Mesendoderm (in vitro differentiated cells): ENCODE measurements around the gene MARS1.

Experiments
- DNase-seq: peaks from one replicate; pipeline ENCODE4 v3.0.0; 2013
- H2AK5ac ChIP-seq: 2 replicates; pipeline ENCODE4 v1.6.1; 2013; ENCODE audit warnings: low read length, inconsistent platforms
- H2BK120ac ChIP-seq: 2 replicates; pipeline ENCODE4 v1.6.1; 2013; ENCODE audit warnings: low read depth, mild to moderate bottlenecking, low read length, moderate library complexity, mixed read lengths
- H2BK15ac ChIP-seq: replicated peaks from 2 replicates; pipeline ENCODE4 v1.6.1; 2013; ENCODE audit warnings: low read depth, mild to moderate bottlenecking, moderate library complexity
- H2BK5ac ChIP-seq: 2 replicates; pipeline ENCODE4 v1.6.1; 2013; ENCODE audit warnings: low read length, inconsistent platforms
- H3K18ac ChIP-seq: 2 replicates; pipeline ENCODE4 v1.6.1; 2013; ENCODE audit warnings: mild to moderate bottlenecking, low read length, mixed read lengths
- H3K23ac ChIP-seq: one replicate; pipeline ENCODE4 v1.6.1; 2013; ENCODE audit warnings: low read length
- H3K27ac ChIP-seq: 2 replicates; pipeline ENCODE4 v1.5.1; 2013; ENCODE audit warnings: low read depth, mild to moderate bottlenecking, inconsistent platforms, low read length, moderate library complexity
- H3K27me3 ChIP-seq: 2 replicates; pipeline ENCODE4 v1.6.1; 2013; ENCODE audit warnings: low read length, control low read depth, mild to moderate bottlenecking, inconsistent platforms; ENCODE audit not compliant: insufficient read depth, poor library complexity
- H3K36me3 ChIP-seq: 2 replicates; pipeline ENCODE4 v1.6.1; 2013; ENCODE audit warnings: low read length, inconsistent platforms; ENCODE audit not compliant: control insufficient read depth, insufficient read depth
- H3K4ac ChIP-seq: one replicate; pipeline ENCODE4 v1.6.1; 2013; ENCODE audit warnings: low read depth, mild to moderate bottlenecking, low read length, moderate library complexity
- H3K4me1 ChIP-seq: 2 replicates; pipeline ENCODE4 v1.6.1; 2013; ENCODE audit warnings: low read depth, low read length, inconsistent platforms; ENCODE audit not compliant: control insufficient read depth
- H3K4me2 ChIP-seq: 2 replicates; pipeline ENCODE4 v1.6.1; 2013; ENCODE audit warnings: low read length
- H3K4me3 ChIP-seq: 2 replicates; pipeline ENCODE4 v1.5.1; 2013; ENCODE audit warnings: mild to moderate bottlenecking, low read length
- H3K56ac ChIP-seq: one replicate; pipeline ENCODE4 v1.6.1; 2013; ENCODE audit warnings: low read length
- H3K79me1 ChIP-seq: 2 replicates; pipeline ENCODE4 v1.6.1; 2013; ENCODE audit warnings: low read length, inconsistent platforms
- H3K79me2 ChIP-seq: 2 replicates; pipeline ENCODE4 v1.6.1; 2013; ENCODE audit warnings: mild to moderate bottlenecking, low read length; ENCODE audit not compliant: control insufficient read depth, insufficient read depth
- H3K9ac ChIP-seq: 2 replicates; pipeline ENCODE4 v1.6.1; 2013; ENCODE audit warnings: low read length, inconsistent platforms
- H4K5ac ChIP-seq: one replicate; pipeline ENCODE4 v1.6.1; 2013; ENCODE audit warnings: low read length
- H4K8ac ChIP-seq: one replicate; pipeline ENCODE4 v1.6.1; 2013; ENCODE audit warnings: low read depth, mild to moderate bottlenecking, control low read depth, low read length, moderate library complexity
- WGBS: extraction: QIAGEN DNeasy Blood & Tissue Kit; methylation state at CpG from one replicate; pipeline ENCODE4 v1.1.7; 2013; ENCODE audit warnings: low lambda C conversion rate, missing lambda C conversion rate; ENCODE audit not compliant: insufficient coverage; ENCODE audit errors: extremely low coverage; 5-methylcytosine and 5-hydroxymethylcytosine counted together

Gene MARS1

GRCh38 chr12:57522011-57522886, 34.4 kb downstream of the MARS1 start, which contains the start of gene MBD6:
TSS of gene MBD6 (plus strand) at chr12:57522824. CDS start at chr12:57524304, 1,480 bp downstream.
- H3K4me3 ChIP-seq = peak within 1 kb of the TSS; percentile 63
- H3K4me2 ChIP-seq = peak within 1 kb of the TSS; percentile 78
- no peak within 1 kb of the TSS for H4K8ac ChIP-seq
- no peak within 1 kb of the TSS for H4K5ac ChIP-seq
- H3K36me3 ChIP-seq = peaks cover 4% of the 10 kb centered on the region
- H3K27ac ChIP-seq = peak within 1 kb of the TSS; percentile 86
- H3K9ac ChIP-seq = peak within 1 kb of the TSS; percentile 76
- peak within 1 kb of the TSS; percentile 76 for H3K23ac ChIP-seq
- peaks cover 6% of the 10 kb centered on the region for H3K79me1 ChIP-seq
- H3K4me1 ChIP-seq = peaks cover 9% of the 10 kb centered on the region
- H3K56ac ChIP-seq = peak within 1 kb of the TSS; percentile 94
- H2BK5ac ChIP-seq = no peak within 1 kb of the TSS
- peak; percentile 94 for DNase-seq
- no peak within 1 kb of the TSS for H2BK120ac ChIP-seq
- WGBS = no CpG with 5 or more reads among the region's 57 CpGs
- no peak within 1 kb of the TSS for H2AK5ac ChIP-seq
- H3K18ac ChIP-seq = peak within 1 kb of the TSS; percentile 56
- H3K27me3 ChIP-seq = no peaks in the 10 kb centered on the region
- H2BK15ac ChIP-seq = no peak within 1 kb of the TSS
- H3K4ac ChIP-seq = peak within 1 kb of the TSS; percentile 38
- peaks cover 5% of the 10 kb centered on the region for H3K79me2 ChIP-seq

- Histone ChIP-seq H3K56ac (peak overlapping the region; percentile 94), H3K18ac (peak overlapping the region; percentile 56), H3K79me1 (peaks cover 5% of the 10 kb centered on the region), H2AK5ac (no peak overlapping the region), H3K4ac (peak overlapping the region; percentile 38), H3K4me3 (peak overlapping the region; percentile 45), H3K23ac (peak overlapping the region; percentile 76), H3K4me2 (peak overlapping the region; percentile 68), H2BK120ac (no peak overlapping the region), H2BK15ac (no peak overlapping the region), H3K9ac (peak overlapping the region; percentile 76), H2BK5ac (no peak overlapping the region), H3K4me1 (peaks cover 9% of the 10 kb centered on the region), H3K36me3 (peaks cover 3% of the 10 kb centered on the region), H3K79me2 (peaks cover 4% of the 10 kb centered on the region), H4K8ac (no peak overlapping the region), H4K5ac (no peak overlapping the region), H3K27ac (peak overlapping the region; percentile 86), H3K27me3 (no peaks in the 10 kb centered on the region)
- no CpG with 5 or more reads among the region's 38 CpGs for WGBS
- peak; percentile 82 for DNase-seq
These were observed 35.2 kb downstream of the MARS1 start for GRCh38 chr12:57522887-57523705.

GRCh38 chr12:57523706-57524614, 36.1 kb downstream of the MARS1 start:
- WGBS = no CpG with 5 or more reads among the region's 14 CpGs
- no peak overlapping the region for H4K8ac ChIP-seq
- H3K79me2 ChIP-seq = no peaks in the 10 kb centered on the region
- H3K4ac ChIP-seq = no peak overlapping the region
- H3K56ac ChIP-seq = peak overlapping the region; percentile 94
- no peaks in the 10 kb centered on the region for H3K36me3 ChIP-seq
- no peak overlapping the region for H4K5ac ChIP-seq
- H2BK15ac ChIP-seq = no peak overlapping the region
- DNase-seq = no peak
- H3K18ac ChIP-seq = no peak overlapping the region
- H3K4me2 ChIP-seq = peak overlapping the region; percentile 68
- H3K23ac ChIP-seq = no peak overlapping the region
- peaks cover 5% of the 10 kb centered on the region for H3K79me1 ChIP-seq
- H2BK120ac ChIP-seq = no peak overlapping the region
- peak overlapping the region; percentile 53 for H3K27ac ChIP-seq
- no peak overlapping the region for H2AK5ac ChIP-seq
- H2BK5ac ChIP-seq = no peak overlapping the region
- peaks cover 7% of the 10 kb centered on the region for H3K4me1 ChIP-seq
- peak overlapping the region; percentile 45 for H3K4me3 ChIP-seq
- H3K9ac ChIP-seq = peak overlapping the region; percentile 75
- H3K27me3 ChIP-seq = no peaks in the 10 kb centered on the region

GRCh38 chr12:57524814-57525614, 37.1 kb downstream of the MARS1 start:
- Histone ChIP-seq H3K36me3 (no peaks in the 10 kb centered on the region), H3K27ac (no peak overlapping the region), H2AK5ac (no peak overlapping the region), H2BK120ac (no peak overlapping the region), H4K8ac (no peak overlapping the region), H3K56ac (no peak overlapping the region), H3K4ac (no peak overlapping the region), H3K79me1 (peaks cover 5% of the 10 kb centered on the region), H3K79me2 (no peaks in the 10 kb centered on the region), H3K23ac (no peak overlapping the region), H3K4me2 (no peak overlapping the region), H3K9ac (no peak overlapping the region), H2BK15ac (no peak overlapping the region), H3K4me1 (peaks cover 7% of the 10 kb centered on the region), H4K5ac (no peak overlapping the region), H3K27me3 (no peaks in the 10 kb centered on the region), H3K4me3 (no peak overlapping the region), H3K18ac (no peak overlapping the region), H2BK5ac (no peak overlapping the region)
- DNase-seq = no peak
- no CpG with 5 or more reads among the region's 11 CpGs for WGBS
